Type B pancreatic cell (in vitro differentiated cells): ENCODE results near the gene BEGAIN. TPM values are rescaled to one million over a fixed set of nuclear protein-coding genes. Genes with fewer than 3 reads are reported as not detected.
A peak's percentile ranks its signal among the peaks of the same experiment; 100 is the strongest.

Experiments
- DNase-seq: peaks from one replicate; pipeline ENCODE4 v3.0.0; 2021; ENCODE audit warnings: mixed read lengths; ENCODE audit not compliant: unreplicated experiment; ENCODE audit errors: extremely low spot score
- H3K27ac Mint-ChIP-seq: 2 replicates; pipeline ENCODE4 v1.8.0; 2021; ENCODE audit warnings: mild to moderate bottlenecking, mixed read lengths
- H3K27me3 Mint-ChIP-seq: 2 replicates; pipeline ENCODE4 v1.8.0; 2021; ENCODE audit warnings: mixed read lengths
- H3K36me3 Mint-ChIP-seq: 2 replicates; pipeline ENCODE4 v1.8.0; 2021; ENCODE audit warnings: mixed read lengths
- H3K4me1 Mint-ChIP-seq: one replicate; pipeline ENCODE4 v1.8.0; 2021; ENCODE audit warnings: mixed read lengths; ENCODE audit not compliant: unreplicated experiment
- H3K4me3 Mint-ChIP-seq: 2 replicates; pipeline ENCODE4 v1.8.0; 2021; ENCODE audit warnings: mild to moderate bottlenecking, mixed read lengths
- H3K9me3 Mint-ChIP-seq: 2 replicates; pipeline ENCODE4 v1.8.0; 2021; ENCODE audit warnings: mixed read lengths
- CTCF ChIP-seq: fragments of 200-600 bp; sonication (generic); conservative IDR thresholded peaks from 2 replicates; pipeline ENCODE4 v1.5.0; 2021; ENCODE audit warnings: antibody characterized with exemption, mild to moderate bottlenecking
- total RNA-seq: library from RNA; stranded (reverse); gene quantifications from 2 replicates; pipeline ENCODE4 v1.2.1, GENCODE V29; 2021; ENCODE audit warnings: low replicate concordance

Gene BEGAIN
- total RNA-seq, 1 donor from 2014 or later, result 1.9 TPM

DNA sequence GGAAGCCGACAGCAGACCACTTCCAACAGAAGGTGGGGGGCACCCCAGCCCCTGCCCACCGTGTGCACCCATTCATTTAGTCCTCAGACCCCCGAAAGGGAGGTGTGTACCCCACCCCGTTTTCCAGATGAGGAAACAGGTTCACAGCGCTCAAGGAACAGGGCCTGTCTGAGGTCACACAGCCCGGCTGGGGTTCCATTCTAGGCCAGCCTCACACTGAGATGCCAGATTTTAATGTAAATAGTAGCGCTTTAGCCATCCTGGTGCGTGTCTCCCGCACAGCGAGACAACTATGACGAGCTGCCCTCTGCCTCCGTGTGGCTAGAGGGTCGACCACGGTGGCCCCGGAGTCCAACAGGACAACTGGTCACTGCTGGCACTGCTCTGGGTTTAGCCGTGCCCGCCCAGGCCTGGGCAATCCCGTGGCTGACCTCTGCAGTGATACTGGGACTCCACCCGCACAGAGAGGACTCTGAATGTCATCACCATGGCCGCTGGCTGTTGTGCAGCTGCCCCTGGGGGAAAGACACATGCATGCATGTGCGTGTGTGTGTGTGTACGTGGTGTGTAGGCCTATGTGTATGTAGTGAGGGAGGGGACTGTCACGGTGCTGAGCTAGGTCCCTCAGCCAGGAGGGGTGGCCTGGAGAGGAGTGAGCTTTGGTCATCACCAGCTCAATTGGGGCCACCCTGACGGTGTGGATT, 31.6 kb downstream of the BEGAIN start:
- Mint-ChIP-seq H3K4me1 (peaks cover 7% of the 10 kb centered on the region), H3K9me3 (no peaks in the 10 kb centered on the region), H3K27me3 (peaks cover 14% of the 10 kb centered on the region), H3K27ac (no peak overlapping the region), H3K4me3 (no peak overlapping the region), H3K36me3 (no peaks in the 10 kb centered on the region)
- no peak for DNase-seq
- no peak for TF ChIP-seq CTCF

GRCh38 chr14:100554696-100555320, 32.4 kb downstream of the BEGAIN start:
- DNase-seq, result no peak
- Mint-ChIP-seq H3K36me3 (no peaks in the 10 kb centered on the region), H3K27me3 (peaks cover 14% of the 10 kb centered on the region), H3K4me3 (no peak overlapping the region), H3K27ac (peak overlapping the region; percentile 82), H3K9me3 (no peaks in the 10 kb centered on the region), H3K4me1 (peaks cover 7% of the 10 kb centered on the region)
- TF ChIP-seq CTCF, result no peak

DNA sequence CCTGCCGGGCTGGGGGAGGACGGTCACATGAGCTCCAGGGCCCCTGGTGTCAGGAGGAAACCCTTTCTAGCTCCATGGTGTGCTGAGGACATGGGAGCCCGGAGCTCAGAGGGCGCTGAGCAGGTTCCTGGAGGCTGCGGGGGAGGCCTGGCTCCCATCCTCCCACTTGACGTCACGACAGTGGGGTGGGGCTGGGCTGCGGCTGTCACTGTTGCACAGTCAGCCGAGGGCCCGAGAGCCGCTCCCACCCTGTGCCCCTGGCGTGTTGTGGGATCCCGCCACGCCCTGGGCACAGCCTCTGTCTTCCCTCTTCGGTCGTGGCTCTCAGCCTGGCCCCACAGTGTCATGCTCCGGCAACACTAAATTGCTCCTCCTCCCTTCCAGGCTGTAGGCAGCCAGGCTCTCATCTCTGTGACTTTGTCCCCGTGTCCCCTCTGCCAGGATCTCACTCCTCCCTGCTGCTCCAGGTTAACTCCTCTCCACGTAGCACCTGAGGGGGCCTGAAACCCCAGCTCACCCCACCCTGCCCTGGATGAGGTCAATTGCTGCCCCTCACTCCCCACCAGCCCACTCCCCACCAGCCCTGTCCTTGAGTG, 33.0 kb downstream of the BEGAIN start:
- no peak for TF ChIP-seq CTCF

DNA sequence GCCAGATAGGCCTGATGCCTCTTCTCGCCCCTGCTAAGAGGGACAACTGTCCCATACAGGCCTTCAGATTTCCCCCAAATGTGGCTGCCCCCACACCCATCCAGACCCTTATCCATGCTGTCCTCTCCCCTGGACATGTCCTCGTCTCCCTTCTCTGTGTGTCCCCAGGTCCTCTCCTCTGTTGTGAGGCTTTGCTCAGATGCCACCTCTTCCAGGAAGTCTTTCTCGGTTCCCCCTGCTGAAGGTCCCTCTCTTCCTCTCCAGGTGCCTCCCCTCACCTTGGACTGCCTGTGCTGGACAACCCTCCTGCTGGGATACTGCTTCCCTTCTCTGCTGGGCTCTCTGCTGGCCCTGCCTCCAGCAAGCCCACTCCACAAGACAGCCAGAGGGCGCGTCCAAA, 33.7 kb downstream of the BEGAIN start:
- H3K9me3 Mint-ChIP-seq, result no peaks in the 10 kb centered on the region
- peaks cover 7% of the 10 kb centered on the region for H3K4me1 Mint-ChIP-seq
- H3K27me3 Mint-ChIP-seq, result peaks cover 12% of the 10 kb centered on the region
- H3K4me3 Mint-ChIP-seq, result no peak overlapping the region
- no peak for TF ChIP-seq CTCF
- DNase-seq, result no peak
- no peaks in the 10 kb centered on the region for H3K36me3 Mint-ChIP-seq
- peak overlapping the region; percentile 26 for H3K27ac Mint-ChIP-seq

More for the DNA sequence above, 33.0 kb downstream of the BEGAIN start:
- H3K36me3 Mint-ChIP-seq, result no peaks in the 10 kb centered on the region
- no peak for DNase-seq
- no peak overlapping the region for H3K4me3 Mint-ChIP-seq
- peak overlapping the region; percentile 82 for H3K27ac Mint-ChIP-seq
- peaks cover 14% of the 10 kb centered on the region for H3K27me3 Mint-ChIP-seq
- H3K9me3 Mint-ChIP-seq, result no peaks in the 10 kb centered on the region
- H3K4me1 Mint-ChIP-seq, result peaks cover 7% of the 10 kb centered on the region

DNA sequence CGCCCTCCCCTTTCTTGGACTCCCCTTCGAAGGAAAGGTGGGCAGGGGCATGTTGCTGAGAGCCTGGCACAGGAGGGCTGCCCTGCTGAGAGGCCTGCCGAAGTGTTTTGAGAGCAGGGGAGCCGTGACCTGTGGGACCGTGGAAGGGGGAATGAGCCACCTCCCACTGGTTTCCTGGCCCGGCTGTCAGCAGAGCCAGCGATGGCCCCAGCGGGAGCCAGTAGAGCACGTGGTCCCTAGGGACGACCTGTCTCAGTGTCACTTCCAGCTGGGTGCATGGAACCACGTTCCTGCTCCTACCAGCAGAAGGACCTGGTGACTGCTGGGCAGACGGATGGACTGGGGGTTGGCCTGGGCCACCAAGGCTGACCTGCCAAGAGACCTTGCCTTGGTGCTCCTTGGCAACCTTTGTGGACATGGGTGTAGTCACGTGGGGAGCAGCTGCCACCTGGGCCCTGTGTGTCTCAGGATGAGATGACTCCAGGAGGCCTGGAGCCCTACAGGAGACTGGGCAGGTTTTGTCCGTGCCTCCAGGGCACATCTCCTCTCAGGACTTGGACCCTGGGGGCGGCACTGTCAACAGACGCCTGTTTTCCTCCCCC, 34.6 kb downstream of the BEGAIN start:
- Mint-ChIP-seq H3K27me3 (peaks cover 3% of the 10 kb centered on the region), H3K36me3 (no peaks in the 10 kb centered on the region), H3K27ac (no peak overlapping the region), H3K4me1 (peaks cover 3% of the 10 kb centered on the region), H3K4me3 (no peak overlapping the region), H3K9me3 (no peaks in the 10 kb centered on the region)
- DNase-seq, result no peak
- no peak for TF ChIP-seq CTCF
